HG03159 (cell line): ENCODE measurements around the gene VRK1.
A peak's percentile ranks its signal among the peaks of the same experiment; 100 is the strongest.

Experiments
- ATAC-seq: cut with Tn5 transposase; IDR thresholded peaks from one replicate; pipeline ENCODE4 v1.9.1; 2021; ENCODE audit warnings: mild to moderate bottlenecking, moderate library complexity; ENCODE audit not compliant: unreplicated experiment

Gene VRK1

GRCh38 chr14:96821501-96821900 lies 24.3 kb downstream of the VRK1 start:
- no peak for ATAC-seq

- no peak for ATAC-seq
These were observed 26.5 kb downstream of the VRK1 start for GRCh38 chr14:96823652-96824051.

DNA sequence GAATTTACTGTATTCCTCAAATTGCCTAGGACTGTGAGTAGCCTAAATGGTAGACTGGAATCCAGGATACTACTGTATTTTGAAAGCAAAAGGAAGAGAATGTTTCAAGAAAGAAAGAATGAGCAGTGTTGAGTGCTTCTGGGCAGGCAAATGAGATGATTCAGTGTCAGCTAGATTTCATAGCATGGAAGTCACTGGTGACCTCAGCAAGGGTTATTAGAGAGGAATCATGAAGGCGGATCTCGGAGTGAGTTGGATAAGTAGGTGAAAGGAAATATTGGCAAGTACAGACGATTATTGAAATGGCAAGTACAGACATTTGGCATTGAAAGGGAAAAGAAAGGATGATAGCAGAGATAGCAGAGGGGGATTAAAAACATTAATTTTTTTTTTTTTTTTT lies 27.1 kb downstream of the VRK1 start:
- no peak for ATAC-seq

GRCh38 chr14:96826818-96827217 lies 29.6 kb downstream of the VRK1 start:
- ATAC-seq, result no peak

DNA sequence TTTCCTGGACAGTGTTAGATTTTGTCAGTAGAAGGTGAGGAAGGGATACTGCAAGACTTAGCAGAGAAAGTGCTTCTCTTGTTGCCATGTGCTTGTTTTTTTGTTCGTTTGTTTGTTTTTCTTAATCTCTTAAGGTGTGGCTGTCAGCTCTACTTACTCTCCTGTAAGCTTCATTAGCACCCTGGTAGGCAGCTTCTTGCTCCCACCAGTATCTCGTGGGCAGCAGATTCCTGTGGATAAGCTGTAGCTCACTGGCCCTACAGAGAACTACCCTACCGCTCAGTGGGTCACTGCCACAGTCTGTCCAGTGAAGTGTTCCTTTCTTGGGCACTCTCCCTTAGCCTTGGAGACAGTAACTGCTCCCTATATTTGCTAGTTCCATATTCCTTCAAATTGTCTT lies 30.1 kb downstream of the VRK1 start:
- no peak for ATAC-seq

- ATAC-seq, result no peak
These were observed 32.6 kb downstream of the VRK1 start for GRCh38 chr14:96829791-96830190.

DNA sequence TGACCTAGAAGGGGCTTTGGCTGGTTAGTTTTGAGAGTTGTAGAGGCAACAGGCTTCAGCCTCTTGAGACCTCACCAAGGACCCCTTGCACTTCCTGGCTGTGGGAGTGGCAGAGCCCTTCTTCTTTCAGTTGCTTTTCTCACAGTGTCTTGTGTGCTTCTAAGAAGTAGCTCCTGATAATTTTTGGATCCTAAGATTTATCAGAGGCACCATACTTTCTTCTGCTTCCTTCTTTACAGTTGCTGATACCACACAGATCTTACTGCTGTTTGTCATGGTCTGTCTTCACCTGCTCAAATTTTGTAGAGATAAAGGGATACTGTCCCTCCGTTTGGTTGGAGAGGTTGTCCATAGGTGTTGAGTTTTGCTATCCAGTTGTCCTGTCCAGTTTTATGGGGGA lies 33.8 kb downstream of the VRK1 start:
- no peak for ATAC-seq

DNA sequence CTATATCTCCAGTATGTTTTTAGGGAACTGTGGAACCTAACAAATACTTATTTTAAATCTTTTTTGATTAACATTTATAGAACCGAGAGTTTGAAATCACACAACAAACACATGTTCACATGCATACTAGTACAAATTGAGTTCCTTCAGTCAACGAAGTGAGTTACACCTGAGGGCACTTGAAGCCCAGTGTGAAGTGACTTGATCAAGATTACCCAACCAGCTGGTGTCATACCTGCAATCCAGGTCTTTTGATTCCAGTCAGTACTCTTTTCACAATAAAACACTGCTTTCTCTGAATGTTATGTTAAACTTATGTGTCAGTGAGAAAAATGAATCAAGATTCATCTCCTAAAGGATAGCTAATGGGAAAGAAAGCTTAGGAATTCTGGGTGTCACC lies 35.2 kb downstream of the VRK1 start:
- ATAC-seq, result no peak

- ATAC-seq, result no peak
These were observed 41.3 kb downstream of the VRK1 start for GRCh38 chr14:96838449-96838848.

DNA sequence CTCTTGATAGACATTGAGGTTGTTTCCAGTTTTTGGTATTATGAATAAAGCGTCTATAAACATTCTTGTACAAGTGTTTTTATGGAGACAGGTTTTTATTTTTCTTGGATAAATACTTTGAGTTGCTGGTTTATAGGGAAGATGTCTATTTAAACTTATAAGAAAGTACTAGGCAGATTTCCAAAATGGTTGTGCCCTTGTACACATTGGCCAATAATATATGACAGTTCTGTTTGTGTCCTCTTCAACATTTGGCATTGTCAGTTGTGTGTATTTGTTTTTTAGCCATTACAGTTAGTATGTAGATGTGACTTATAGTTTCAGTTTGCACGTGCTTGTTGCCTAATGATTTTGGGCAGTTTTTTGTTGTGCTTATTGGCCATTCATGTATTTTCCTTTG lies 42.1 kb downstream of the VRK1 start:
- ATAC-seq, result no peak

DNA sequence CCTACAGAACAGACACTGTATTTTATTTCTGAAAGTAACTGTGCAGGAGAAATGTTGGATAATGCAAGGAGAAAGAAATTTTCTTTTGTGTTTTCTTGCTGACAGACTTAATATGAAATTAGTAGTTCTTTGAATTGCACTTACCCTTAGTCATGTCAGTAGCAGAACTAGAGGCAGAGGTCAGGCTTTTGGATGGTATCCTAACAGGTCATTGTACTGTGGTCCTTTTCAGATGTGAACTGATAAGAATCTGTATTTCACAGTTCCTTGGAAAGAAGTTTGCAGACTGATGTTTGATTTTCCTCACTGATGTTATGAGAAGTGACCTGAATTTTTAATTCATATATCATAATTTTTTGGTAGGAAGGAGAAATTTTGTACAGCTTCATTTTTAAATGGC lies 46.0 kb downstream of the VRK1 start:
- no peak for ATAC-seq

- ATAC-seq, result no peak
These were observed 47.8 kb downstream of the VRK1 start for GRCh38 chr14:96844857-96845570.

- ATAC-seq, result no peak
These were observed 50.3 kb downstream of the VRK1 start for GRCh38 chr14:96847451-96847850.

DNA sequence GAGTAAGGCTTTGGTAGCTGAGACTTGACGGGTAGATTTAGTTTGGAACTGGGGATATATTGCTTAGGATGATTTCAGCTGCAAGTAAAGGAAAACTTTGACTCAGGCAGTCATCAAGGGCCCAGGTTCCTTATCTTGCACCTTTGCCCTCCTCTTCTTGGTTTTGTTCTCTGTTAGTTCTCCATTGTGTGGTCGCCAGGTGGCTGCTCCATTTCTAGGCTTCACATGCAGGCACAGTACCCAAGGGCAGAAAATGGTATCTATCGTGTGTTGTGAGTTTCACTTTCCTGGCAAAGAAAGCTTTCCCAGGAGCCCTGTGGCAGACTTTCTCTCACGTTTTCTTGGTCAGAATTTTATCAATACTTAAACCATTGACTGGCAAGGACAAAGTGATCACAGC lies 50.8 kb downstream of the VRK1 start:
- no peak for ATAC-seq

DNA sequence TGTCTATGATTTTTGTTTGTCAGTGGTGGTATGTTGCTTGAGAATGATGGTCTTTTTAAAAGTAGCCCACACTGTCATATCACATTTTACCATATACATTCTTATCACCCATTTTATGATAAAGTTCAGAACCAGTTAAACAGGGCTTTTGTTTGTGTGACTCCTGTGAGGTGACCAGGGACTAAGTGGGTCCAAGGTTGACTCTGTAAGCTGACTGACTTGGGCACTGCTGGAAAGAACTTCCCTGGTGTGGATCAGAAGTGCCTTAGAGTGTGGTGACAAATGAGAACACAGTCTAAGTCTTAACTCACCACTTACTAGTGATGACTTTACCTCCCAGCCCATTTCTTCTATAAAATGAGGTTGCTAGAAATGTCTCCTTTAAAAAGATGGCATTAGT lies 52.6 kb downstream of the VRK1 start:
- ATAC-seq, result no peak

GRCh38 chr14:96851694-96852381 lies 54.7 kb downstream of the VRK1 start:
- no peak for ATAC-seq

GRCh38 chr14:96852823-96853422 lies 55.7 kb downstream of the VRK1 start:
- ATAC-seq, result peak; percentile 58

DNA sequence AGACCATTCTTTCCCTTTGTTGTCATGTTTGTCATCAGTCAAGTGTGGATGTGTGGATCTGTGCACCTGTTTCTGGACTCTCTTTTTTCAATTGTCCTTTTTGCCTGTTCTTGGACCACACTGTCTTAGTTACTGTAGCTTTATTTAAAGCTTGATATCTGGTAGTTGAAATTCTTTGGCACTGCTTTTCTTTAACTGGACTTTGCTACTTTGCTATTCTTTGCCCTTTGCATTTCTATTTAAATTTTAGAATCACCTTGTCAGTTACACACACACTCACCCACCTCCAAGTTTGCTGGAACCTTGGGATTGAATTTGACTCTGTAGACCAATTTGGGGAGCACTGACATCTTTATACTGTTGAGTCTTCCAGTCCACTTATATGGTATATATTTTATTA lies 61.5 kb downstream of the VRK1 start:
- no peak for ATAC-seq

GRCh38 chr14:96861568-96862310 lies 64.6 kb downstream of the VRK1 start:
- ATAC-seq, result no peak

GRCh38 chr14:96863327-96863985 lies 66.3 kb downstream of the VRK1 start:
- ATAC-seq, result no peak

GRCh38 chr14:96863986-96864330 lies 66.8 kb downstream of the VRK1 start:
- no peak for ATAC-seq
